ENCODE results near the gene GNAI2.

Gene GNAI2

GRCh38 chr3:50235716-50236483 is at the start of gene GNAI2:
Gene GNAI2, plus strand, starts transcription at chr3:50236204. Its CDS starts 132 bp downstream, at chr3:50236336.
- H3K4me1 Mint-ChIP-seq = peaks cover 38% of the 10 kb centered on the region
- no peak for TF ChIP-seq CTCF (IDR thresholded peaks at IDR 0.05; ENCODE audit: unreplicated experiment in 3 of 3)
- H3K27me3 Mint-ChIP-seq (ENCODE audit: low read depth) = no peaks in the 10 kb centered on the region
- H3K4me3 Mint-ChIP-seq = peak within 1 kb of the TSS; percentile 98 to 99 (median 99)
- peak within 1 kb of the TSS; percentile 84 to 98 (median 96) for H3K27ac Mint-ChIP-seq
- peaks cover 3% of the 10 kb centered on the region for H3K36me3 Mint-ChIP-seq (ENCODE audit: low read depth)
- no peaks in the 10 kb centered on the region for H3K9me3 Mint-ChIP-seq

DNA sequence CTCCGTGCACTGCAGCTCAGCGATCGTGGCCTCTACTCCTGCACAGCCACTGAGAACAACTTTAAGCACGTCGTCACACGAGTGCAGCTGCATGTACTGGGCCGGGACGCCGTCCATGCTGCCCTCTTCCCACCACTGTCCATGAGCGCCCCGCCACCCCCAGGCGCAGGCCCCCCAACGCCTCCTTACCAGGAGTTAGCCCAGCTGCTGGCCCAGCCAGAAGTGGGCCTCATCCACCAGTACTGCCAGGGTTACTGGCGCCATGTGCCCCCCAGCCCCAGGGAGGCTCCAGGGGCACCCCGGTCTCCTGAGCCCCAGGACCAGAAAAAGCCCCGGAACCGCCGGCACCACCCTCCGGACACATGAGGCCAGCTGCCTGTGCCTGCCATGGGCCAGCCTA is 48.3 kb upstream of the GNAI2 start:
- H3K9me3 Mint-ChIP-seq = no peaks in the 10 kb centered on the region
- TF ChIP-seq CTCF (IDR thresholded peaks at IDR 0.05; ENCODE audit: unreplicated experiment in 3 of 3) = no peak
- peaks cover 7% of the 10 kb centered on the region for H3K4me1 Mint-ChIP-seq
- no peak overlapping the region for H3K4me3 Mint-ChIP-seq
- peaks cover 16% of the 10 kb centered on the region for H3K36me3 Mint-ChIP-seq (ENCODE audit: low read depth)
- peaks cover 7% of the 10 kb centered on the region for H3K27me3 Mint-ChIP-seq (ENCODE audit: low read depth)
- no peak overlapping the region for H3K27ac Mint-ChIP-seq

DNA sequence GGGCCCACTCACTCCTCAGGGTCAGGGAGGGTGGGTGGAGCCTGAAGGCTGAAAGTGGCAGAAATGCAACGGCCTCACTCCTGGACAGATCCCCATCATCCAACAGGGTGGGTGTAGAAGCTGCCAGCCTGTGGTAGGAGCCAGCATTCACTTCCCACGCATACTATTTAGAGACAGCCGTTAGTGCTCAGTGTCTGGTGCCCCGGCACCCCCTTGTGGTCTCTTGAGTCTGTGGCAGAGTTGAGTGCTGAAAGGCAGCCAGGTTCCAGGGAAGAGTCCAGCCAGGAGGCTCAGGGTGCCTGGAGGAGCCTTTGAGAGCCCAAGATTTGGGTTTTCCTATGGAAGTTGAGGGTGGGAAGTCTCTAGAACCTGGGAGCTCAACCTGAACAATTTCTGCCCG is 46.7 kb upstream of the GNAI2 start:
- Mint-ChIP-seq H3K4me3 (no peak overlapping the region), H3K9me3 (no peaks in the 10 kb centered on the region), H3K27ac (peak overlapping the region; percentile 44 to 76 (median 59)), H3K36me3 (ENCODE audit: low read depth) (peaks cover 6% of the 10 kb centered on the region), H3K4me1 (peaks cover 7% of the 10 kb centered on the region), H3K27me3 (ENCODE audit: low read depth) (peaks cover 7% of the 10 kb centered on the region)
- peak; percentile 82 to 83 (median 82) for TF ChIP-seq CTCF (IDR thresholded peaks at IDR 0.05; ENCODE audit: unreplicated experiment in 3 of 3)

GRCh38 chr3:50189989-50190388 is 46.0 kb upstream of the GNAI2 start:
- Mint-ChIP-seq H3K4me1 (peaks cover 7% of the 10 kb centered on the region), H3K27ac (no peak overlapping the region), H3K4me3 (no peak overlapping the region), H3K27me3 (ENCODE audit: low read depth) (peaks cover 7% of the 10 kb centered on the region), H3K36me3 (ENCODE audit: low read depth) (peaks cover 5% of the 10 kb centered on the region), H3K9me3 (no peaks in the 10 kb centered on the region)
- TF ChIP-seq CTCF (IDR thresholded peaks at IDR 0.05; ENCODE audit: unreplicated experiment in 3 of 3) = no peak

- peaks cover 7% of the 10 kb centered on the region for H3K4me1 Mint-ChIP-seq
- H3K9me3 Mint-ChIP-seq = no peaks in the 10 kb centered on the region
Measured at GRCh38 chr3:50190936-50191660, 44.9 kb upstream of the GNAI2 start, which contains the start of gene GNAT1. Gene GNAT1, plus strand, starts transcription at chr3:50191610. Its CDS starts 116 bp downstream, at chr3:50191726.

More at GRCh38 chr3:50190936-50191660, 44.9 kb upstream of the GNAI2 start, which contains the start of gene GNAT1:
- peaks cover 5% of the 10 kb centered on the region for H3K36me3 Mint-ChIP-seq (ENCODE audit: low read depth)
- H3K4me3 Mint-ChIP-seq = no peak within 1 kb of the TSS
- TF ChIP-seq CTCF (IDR thresholded peaks at IDR 0.05; ENCODE audit: unreplicated experiment in 3 of 3) = no peak
- H3K27me3 Mint-ChIP-seq (ENCODE audit: low read depth) = peaks cover 7% of the 10 kb centered on the region
- no peak within 1 kb of the TSS for H3K27ac Mint-ChIP-seq

Measured in nephron (organoid).